NT2/D1 (cell line): Measurements from ENCODE around the gene SFRP5.

ENCODE experiments used
- YY1 ChIP-seq: IDR thresholded peaks from 2 replicates; pipeline ENCODE4 v1.6.1; 2011; ENCODE audit not compliant: insufficient read length, insufficient read depth
- ZNF274 ChIP-seq: IDR thresholded peaks from 2 replicates; pipeline ENCODE4 v1.6.1; 2011; ENCODE audit warnings: mild to moderate bottlenecking, low read depth, low read length

DNA sequence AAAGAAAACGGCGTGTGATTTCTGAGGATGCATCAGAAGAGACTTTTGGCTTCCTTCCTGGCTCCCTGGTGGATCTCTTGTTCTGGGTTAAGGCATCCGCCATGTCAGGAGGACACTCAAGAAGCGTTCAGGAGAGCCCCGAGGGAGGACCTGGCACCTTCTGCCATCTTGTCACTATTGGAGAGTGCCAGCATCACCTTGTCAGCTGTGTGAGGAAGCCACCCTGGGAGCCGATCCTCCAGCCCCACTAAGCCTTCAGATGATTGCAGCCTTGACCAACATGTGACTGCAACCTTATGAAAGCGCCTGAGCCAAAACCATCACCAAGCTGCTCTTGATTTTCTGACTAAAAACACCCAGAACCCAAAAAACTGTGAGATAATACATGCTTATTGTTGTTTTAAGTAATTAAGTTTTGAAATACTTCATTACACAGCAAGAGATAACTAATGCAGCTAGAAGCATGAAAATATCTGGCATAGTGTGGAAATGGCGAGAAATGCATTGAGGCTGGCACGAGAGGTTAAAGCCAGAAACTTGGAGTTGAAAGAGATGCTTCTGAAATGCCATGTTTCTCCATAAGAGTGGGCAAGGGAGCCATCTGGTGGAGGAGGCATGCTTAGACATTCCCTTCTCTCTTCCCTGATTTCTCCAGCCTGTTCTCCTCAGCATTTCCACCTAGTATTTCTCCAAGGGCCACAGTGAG is 40.3 kb downstream of the SFRP5 start:
- no peak for TF ChIP-seq YY1
- no peak for TF ChIP-seq ZNF274
